ENCODE results near the gene KHDC4.

KHDC4 gene

DNA sequence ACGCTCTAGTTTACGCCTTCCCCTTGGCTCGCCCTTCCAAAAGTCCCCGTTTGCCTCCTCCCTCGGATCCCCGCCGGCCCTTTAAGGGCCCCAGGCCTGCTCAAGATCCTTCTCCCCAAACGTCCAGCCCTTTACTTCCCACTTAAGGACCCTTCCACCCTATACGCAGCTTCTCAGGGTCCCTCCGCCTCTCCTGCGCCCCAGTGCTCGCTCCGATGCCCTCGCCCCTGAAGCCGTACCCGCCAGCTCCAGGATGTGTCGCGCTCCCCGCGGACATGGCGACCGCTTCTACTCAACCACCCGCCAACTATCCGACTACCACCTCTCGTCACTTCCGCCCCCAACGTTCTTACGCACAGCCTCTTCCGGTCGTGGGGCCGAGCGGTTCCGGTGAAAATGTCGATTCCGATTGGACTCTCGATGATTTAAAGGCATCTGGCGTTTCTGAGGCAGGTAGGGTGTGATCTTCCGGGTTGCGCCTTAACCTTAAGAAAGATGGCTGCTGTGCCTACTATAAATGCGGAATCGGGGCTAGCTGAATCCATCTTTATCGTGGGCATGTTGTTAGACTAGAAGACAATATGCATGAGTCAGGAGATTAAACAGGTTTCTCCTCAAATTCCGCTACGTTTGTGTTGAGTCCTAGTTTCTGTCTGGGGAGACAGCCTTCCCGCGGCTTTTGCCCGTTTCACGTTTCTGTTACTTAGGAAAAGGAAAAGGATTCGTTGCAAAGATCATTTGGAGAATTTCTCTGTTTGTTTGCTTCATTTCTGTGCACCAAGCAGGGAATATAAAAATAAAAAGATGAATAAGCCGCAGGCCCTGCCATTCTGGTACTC, at the start of gene KHDC4:
Gene KHDC4, minus strand, starts transcription at position 317 of the 839 bp plus-strand sequence. Its CDS starts 40 bp downstream, at position 277.
- peak; percentile 79 for DNase-seq (ENCODE audit: low read depth)

DNA sequence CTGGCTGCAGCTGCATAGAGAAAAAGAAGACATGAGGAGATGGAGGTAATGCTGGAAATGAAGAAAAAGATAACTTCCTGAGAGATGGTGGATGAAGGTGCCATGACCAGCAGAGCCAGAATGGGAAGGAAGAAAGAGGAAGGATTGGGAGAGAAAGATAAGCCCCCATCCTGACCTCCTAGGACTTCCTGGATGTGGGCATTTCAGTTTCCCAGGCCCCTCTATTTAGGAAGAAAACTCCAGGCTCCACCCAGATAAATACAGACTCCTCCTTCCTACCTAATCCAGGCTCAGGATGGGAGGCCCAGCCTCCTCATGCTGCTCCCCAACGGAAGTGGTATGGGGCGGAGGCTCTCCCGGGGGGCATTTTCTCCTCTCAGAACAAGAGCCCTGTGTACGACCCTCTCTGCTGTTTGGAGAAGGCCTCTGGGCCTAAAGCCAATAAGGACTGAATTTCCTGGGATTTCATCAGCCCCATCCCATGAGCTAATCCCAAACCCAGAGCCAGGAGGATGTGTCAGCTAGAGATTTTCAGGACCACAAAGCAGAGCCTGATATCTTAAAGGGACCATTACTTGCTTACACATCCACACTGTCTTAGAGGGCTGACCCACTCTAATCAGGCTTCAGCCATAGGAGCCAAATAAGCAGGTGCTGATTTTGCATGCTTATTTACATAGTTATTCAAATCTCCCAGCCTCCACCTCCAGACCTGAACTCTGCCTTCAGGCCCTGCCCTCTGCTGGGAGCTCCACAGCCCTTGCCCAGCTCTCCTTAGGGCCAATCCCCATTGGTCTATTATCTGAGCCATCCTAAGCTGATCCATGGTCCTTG, 49.2 kb upstream of the KHDC4 start:
- no peak for DNase-seq (ENCODE audit: low read depth)

DNA sequence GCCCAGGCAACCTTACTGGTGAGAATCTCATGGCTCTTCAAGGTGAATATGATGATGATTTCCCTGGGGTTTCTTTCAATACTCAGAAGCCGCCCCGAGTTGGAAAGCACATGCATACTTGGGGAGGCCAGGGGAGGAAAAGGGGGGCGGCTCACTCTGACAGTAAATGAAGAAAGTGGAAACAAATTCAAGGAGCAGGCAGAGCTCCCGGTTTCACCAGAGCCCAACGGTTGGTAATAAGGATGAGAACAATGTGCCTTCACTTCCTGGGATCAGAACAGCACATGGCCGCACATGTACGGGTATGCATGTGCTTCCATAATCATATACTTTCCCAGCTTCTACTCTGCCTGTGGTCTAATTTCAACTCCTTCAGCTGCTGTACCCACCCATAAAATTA, 47.9 kb upstream of the KHDC4 start:
- no peak for DNase-seq (ENCODE audit: low read depth)

DNA sequence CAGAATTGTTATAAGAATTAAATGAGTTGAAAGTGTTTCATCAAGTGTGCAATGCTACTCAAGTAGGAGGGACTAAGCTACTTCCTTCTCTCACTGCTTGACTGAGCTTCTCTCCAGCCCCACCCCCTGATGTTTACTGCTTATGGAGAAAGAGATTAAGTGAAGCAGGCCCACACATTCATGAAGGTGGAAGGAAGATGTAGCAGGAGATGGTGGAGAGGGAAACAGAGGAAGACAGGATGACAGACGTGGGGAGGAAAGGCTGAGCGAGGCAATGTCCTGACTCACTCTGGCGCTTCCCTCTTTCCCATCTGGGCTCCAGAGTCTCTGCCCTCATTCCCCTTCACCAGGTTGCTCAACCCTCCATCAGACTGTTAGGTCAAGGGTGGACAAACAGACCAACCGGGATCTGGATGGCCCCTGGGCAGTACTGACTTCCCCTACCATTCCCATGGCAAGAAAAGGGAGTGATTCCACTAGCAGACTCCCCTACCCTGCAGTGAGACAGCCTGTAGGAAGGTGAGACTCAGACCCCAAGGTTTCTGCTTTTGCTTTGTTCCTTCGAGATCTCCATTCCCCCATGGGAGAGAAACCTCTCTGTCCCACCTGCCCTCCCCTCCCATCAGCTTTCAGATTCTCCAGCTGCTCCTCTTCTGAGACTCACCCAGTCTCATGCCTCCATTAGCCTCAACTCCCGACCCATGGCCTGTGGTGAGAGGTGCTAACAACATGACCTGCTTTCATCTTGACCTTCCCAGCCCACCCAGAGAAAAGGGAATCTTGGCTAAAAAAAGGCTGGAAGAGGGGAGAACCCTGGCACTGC, 47.3 kb upstream of the KHDC4 start:
- DNase-seq (ENCODE audit: low read depth), result no peak

DNA sequence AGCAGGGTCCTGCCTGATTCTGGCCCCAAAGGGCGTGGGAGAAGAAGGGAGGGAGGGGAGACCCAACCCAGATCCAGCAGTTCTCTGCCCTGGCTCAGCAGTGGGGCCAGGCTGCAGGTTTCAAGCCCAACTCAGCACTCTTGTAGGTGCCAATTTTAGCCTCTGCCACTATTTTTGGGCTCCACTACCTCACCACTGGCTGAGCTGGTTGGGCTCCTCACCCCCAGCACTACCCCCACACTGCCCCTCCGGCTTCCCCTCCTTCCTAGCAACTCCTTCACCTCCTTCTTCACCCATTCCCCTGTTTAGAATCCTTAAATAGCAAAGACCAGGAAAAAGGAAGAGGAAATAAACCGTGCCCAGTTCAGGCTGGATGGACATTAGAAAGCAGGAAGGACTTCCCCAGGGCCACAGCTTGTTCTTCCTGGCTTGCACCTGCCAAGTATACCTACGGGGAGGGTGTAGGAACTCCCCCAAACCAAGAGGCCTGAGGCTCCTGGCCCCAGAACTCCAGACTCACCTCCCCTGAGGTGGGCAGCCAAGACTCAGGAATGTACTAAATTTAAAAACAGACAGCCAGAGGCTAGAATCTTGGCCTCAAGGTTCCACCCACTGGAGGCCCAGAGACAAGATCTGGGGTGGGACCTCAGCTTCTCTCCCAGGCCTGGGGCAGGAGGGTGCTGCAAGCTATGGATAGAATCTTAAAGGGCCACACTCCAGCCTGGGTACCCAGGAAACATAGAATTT, 45.6 kb upstream of the KHDC4 start:
- no peak for DNase-seq (ENCODE audit: low read depth)

DNA sequence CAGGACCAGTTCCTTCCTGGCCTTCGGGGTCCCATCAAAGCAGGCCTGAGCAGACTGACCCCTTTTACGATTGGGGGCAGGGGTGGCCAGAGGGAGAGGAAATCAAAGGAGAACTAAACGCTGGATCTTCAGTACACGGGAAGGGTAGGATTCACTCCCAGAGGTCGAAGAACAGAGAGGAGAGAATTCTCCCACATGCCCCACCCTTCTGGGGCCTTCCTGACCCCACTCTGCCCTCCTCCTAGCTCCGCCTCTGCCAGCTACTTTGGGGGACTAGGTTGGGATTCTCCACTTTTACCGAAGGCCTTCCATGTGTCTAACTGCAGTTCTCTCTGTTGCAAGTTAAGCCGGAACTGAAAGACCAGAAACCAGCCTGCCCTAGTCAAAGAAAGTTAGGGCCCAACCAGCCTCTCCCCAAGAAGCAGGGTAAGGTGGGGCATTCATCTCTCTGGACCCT, 44.8 kb upstream of the KHDC4 start:
- no peak for DNase-seq (ENCODE audit: low read depth)

DNA sequence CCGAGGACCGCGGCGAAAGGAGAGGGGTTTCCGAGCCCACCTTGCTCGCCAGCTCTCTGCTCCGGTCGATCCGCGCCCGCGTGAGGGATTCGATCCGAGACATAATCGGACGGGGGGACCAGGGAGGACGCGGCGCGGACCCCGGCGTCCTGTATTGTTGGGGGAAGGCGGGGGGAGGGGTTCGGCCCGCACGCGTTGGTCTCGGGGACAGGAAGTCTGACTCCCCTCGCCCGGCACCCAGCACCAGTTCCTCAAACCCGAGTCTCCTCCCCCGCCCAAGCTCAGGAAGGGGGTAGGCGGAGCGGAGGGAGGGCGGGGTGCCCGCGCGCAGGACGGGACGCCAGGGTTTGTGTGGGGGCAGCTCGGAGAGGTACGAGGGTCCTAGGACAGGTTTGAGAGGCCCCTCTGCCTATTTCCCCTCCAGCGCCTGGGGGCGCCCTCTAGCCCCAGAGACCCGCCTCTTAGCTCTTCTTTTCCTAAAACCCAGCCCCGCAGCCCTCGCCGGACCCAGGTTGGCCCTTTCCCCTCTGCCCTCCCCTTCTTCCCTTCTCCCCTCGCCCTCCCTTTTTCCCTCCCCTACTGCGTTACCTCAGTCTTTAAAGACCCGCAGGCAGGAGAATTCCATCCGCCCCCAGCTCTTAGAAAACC, 44.2 kb upstream of the KHDC4 start, which contains the start of gene ARHGEF2:
Gene ARHGEF2, minus strand, starts transcription at position 223 of the 648 bp plus-strand sequence. Its CDS starts 120 bp downstream, at position 103.
- peak; percentile 71 for DNase-seq (ENCODE audit: low read depth)

DNA sequence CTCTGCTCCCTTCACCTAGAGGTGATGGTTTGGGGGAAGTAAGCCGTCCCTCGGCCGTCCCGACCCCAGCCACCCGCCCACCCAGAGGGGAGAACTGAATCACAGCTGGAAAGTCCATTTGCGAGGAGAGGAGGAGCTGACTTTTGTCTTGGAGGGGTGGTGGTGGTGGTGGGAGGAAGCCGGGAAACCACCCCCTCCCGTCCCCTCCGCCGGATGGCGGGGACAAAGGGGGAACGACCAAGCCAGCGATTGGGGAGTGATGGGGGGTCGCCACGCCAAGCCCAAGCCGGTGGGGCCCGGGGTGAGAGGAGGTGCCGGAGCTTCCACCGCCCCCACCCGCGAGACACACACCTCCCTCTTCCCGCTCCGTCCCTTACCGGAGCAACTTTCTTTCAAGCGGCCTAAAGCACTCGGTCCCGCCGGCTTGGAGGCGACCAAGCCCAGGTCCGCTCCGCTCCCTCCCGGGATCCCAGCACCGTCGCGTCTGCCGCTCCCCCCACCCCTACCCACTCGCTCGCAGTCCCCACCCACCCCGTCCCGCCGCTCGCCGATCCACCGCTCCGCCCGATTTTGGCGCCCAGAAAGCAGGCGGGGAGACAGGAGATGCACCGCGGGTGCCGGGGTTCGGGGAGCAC, 43.6 kb upstream of the KHDC4 start:
- peak; percentile 35 for DNase-seq (ENCODE audit: low read depth)

DNA sequence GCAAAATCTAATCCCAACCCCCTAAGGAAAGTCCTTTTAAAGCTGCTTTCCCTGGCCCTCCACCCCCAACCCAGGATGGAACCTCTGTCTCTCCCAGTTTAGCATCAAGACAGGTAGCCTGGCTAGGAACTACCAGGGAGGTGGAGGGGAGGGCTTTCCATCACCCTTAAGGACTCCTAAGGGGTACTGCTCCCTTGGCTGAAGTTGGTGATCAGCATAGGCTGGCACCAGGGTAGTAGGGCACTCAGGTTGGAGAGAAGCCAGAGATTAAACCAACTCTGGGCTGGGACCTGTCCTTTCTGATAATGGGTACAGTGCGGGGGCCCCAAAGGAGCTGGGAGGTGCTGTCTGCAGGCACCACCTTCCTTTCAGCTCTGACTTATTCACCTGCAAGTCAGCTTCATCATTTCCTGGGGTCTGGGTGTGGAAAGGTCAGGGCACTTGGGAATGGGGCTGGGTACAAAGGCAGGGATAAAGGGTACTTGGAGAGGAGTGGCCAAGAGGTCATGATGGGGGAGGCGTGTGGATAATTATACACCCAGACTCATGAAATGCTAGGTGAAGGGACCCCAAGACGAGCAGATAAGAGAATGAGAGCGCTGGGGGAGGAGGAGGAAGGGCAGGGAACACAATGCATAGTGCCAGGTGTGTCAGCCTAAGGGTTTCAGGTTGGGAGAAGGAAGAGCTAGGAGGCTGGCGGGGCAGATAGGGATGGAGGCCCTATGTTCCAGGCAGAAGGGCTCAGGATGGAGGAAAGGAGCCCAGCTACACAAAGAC, 42.9 kb upstream of the KHDC4 start:
- no peak for DNase-seq (ENCODE audit: low read depth)

DNA sequence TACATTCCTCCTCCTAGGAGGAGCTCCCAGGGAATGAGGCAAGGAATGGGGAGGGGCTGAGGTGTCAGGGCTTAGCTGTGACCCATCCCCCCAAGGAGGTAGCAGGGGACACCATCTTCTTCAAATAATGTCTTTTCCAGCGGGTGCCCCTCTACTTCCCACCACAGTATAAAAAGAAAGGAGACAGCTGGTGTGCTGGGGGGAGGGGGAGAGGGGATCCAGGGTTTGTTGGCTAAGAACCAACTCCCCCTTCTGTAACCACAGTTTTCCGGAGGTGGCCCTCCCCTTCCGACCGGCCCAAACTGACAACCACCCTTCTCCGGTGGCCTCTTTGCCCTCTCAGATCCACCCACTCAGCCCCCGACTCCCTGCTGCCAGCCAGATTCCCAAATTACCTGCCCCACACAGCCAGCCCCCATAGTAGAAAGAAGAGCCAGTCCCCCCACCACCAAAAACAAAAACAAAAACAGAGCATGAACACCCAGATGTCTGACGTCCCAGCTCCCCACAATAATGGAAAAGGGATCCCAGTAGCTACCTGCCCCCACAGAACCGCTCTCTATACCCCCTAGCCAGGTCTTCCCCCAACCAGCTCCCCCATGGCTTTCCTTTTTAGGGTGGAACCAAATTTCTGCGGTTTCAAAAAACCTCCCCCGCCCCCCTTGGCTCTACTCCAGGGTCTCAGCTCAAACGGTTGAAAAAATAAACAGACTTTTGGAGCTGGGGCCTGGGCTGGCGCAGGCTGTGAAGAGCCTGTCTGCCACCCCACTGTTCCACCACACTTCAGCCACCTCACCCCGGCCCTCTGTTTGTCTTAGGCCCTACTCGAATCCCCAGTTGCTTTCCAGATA, 42.1 kb upstream of the KHDC4 start:
- DNase-seq (ENCODE audit: low read depth), result no peak

DNA sequence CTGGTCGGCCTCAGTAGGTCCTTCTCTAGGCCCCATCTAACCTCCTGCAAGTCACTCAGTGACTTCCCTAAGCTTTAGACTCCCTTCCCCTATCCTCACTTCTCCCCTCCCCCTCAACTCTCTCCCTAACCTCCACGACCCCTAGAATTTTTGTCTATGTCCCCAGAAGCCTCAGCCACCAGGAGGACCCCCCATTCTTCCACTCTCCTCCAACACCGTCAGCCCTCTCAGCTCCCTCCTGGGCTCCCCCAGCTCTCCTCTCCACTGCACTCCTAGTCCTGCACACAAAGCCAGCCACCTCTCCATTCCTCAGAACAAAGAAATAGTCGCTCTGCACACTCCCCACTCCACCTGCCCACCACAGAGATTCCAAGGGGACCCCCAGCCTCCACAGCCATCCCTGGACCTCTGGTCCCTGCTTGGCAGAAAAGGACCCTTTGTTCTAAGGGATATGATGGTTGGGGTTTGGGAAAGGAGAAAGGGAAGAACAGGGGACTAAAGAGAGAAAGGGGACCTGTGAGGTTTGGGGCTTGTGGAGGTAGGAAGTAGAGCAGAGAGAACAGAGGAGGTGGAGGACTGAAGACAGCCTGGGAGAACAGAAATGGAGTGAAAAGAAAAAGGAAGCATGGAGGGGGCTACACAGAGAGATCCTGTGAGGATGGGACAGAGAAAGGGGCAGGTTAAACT, 41.3 kb upstream of the KHDC4 start:
- DNase-seq (ENCODE audit: low read depth), result no peak

DNA sequence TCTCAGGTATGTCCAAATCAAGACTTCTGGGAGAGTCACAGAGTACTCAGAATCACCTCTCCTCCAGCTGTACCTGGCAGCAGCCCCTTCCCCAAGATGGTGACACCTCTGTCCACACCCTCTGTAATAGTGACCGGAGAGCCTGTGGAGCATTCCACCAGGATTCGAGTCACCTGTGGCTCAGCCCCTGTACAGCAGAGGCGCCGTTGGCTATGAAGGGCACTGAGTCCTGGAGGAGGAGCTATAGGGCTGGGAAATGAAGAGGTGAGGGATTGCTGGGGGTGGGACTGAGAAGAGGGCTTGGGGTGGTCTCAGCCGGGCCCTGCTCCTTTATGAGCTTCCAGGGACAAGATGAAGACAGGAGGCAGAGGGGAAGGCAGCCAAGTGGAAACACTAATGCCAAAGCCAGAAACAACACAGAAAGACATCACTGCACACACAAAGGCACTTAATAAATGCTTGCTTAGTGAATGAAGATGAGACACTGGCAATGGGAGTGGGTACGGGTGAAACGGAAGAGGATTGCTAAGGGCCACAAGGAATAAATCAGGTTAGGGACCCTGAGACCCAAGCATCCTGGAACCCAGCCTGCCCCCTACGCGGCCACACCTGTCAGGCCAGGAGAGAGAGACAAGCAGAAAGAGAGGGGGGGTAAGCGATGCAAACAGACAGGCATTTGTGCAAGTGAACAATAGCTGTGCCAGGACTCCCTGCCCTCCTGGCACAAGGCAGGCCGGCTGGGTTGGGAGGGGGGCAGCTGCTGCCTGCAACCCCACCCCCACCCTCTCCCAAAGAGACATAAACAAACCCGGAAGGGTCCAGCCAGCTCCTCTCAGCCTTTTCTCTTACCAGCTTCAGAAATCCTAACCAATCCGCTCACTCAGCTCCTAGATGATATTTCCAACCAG, 40.2 kb upstream of the KHDC4 start:
- DNase-seq (ENCODE audit: low read depth), result no peak

DNA sequence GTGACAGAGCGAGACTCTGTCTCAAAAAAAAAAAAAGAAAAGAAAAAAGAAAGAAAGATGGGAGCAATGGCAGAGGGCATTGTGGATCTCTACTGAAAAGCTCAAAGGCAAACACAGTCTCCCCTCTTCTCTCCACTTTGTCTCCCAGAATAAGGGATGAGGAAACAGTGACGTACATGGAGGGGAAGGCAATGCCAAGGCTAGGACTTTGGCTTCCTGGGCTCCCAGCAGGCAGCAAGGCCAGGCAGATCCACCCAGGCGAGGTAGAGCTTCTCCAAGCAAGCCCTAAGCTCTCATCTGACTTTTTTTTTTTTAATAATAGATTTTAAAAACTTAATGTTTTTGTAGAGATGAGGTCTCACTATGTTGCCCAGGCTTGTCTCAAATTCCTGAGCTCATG, 39.5 kb upstream of the KHDC4 start:
- no peak for DNase-seq (ENCODE audit: low read depth)

DNA sequence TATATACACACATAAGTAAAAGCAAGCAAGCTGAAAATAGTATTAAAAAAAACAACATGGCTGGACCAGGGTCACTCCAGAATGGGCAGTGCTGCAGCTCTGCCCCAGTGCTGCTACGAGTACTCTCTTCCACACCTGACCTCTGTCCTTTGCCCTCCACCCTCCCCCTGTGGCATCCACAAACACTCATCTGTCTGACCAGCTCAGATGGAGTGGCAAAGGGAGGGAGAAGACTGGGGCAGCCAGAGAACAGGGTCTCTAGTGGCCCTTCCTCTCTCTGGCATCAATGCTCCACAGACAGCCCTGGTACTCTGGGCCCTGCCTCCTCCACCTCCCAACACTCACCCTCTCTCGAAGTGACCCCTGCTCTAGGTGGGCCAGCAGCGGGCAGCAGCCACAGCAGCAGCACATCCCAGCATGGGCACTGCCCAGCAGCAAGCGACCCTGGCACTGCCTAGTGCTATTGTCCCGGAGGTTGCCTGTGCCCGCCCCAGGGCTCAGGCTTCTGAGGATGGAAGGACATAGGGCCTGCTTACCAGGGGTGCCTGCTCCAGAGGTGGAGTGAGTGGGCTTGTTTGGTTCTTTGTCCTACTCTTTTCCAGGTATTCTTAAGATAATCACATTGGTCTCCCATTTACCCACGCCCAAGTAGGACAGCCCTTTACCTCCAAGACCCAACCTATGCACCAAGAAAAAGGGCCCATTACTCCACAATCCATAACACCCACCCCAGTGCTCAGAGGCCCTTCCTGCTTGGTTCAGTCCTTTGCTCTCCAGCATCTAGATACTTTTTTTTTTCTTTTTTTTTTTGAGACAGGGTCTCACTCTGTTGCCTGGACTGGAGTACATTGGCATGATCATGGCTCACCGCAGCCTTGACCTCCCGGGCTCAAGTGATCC, 37.9 kb upstream of the KHDC4 start:
- DNase-seq (ENCODE audit: low read depth), result no peak

DNA sequence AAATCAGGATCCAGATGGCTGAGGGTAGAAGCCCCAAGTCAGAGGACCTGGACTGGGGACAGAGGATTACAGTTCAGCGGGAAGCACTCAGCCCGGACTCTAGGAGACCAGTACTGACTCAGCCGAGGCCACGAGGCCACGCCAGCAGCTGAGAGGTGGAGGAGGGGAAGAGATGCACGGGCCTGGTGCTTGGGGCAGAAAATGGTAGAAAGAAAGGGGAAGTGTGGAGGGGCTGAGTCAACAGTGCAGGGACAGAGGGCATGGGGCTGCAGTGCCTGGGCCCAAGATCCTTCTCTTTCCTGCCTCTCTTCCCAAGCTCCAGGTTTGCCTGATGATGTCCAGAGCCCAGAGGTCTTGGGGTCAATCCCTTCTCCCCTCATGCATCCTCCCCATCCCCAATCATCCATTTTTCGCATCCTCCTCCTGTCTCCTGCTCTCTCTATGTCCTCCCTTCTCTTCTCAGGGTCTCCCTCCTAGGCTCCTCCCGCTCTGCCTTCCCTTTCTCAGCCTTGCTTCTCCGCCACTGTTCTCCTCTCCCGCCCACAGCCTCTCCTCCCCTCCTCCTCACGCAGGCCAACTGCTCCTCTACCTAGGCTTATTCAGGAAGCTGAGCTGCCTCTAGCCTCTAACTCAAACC, 36.4 kb upstream of the KHDC4 start:
- DNase-seq (ENCODE audit: low read depth), result no peak

Measured in stimulated activated CD8-positive, alpha-beta memory T cell treated with anti-CD3 and anti-CD28 coated beads, Interleukin-7, amount 100 ng/mL, for 24 hours (primary cell).